IMR-90 (cell line): Measurements from ENCODE around the gene LCA5. TPM values are rescaled to one million over a fixed set of nuclear protein-coding genes. Genes with fewer than 3 reads are reported as not detected.

Experiments
- ATAC-seq: fragments of 200-7000 bp; cut with Tn5 transposase; 2 replicates; pipeline ENCODE4 v1.9.1; 2020; ENCODE audit warnings: low read depth, mild to moderate bottlenecking, moderate library complexity
- BruUV-seq: library from RNA; stranded (reverse); fragments of 400-500 nt; replicated peaks from 2 replicates; lab custom pipeline; 2021; lab: Mats Ljungman, UMichigan
- CTCF ChIA-PET: fragments of 300-600 bp; formaldehyde crosslinking; extraction: SDS; loops from one replicate; lab custom pipeline; 2021; ENCODE audit warnings: antibody characterized with exemption; lab: Yijun Ruan, JAX
- POLR2A ChIA-PET: fragments of 300-600 bp; sonication (Branson Sonifier 250); formaldehyde crosslinking; loops from one replicate; lab custom pipeline; 2022; ENCODE audit warnings: antibody characterized with exemption; ENCODE audit not compliant: unreplicated experiment; lab: Charles Lee
- DNase-seq: peaks from one replicate; pipeline ENCODE4 v3.0.0; 2013
- H2AFZ ChIP-seq: replicated peaks from 2 replicates; pipeline ENCODE3; 2013; ENCODE audit warnings: low read length, mild to moderate bottlenecking; ENCODE audit not compliant: poor library complexity
- H2AK5ac ChIP-seq: 2 replicates; pipeline ENCODE4 v1.6.1; 2013; ENCODE audit warnings: low read depth, low read length, inconsistent platforms
- H2AK9ac ChIP-seq: replicated peaks from 2 replicates; pipeline ENCODE3; 2013; ENCODE audit warnings: mild to moderate bottlenecking, low read depth, low read length, moderate library complexity; ENCODE audit not compliant: poor library complexity
- H2BK120ac ChIP-seq: 2 replicates; pipeline ENCODE4 v1.6.1; 2013; ENCODE audit warnings: low read depth, low read length, inconsistent platforms
- H2BK15ac ChIP-seq: 3 replicates; pipeline ENCODE4 v1.6.1; 2013; ENCODE audit warnings: low read depth, low read length, inconsistent platforms
- H2BK20ac ChIP-seq: 2 replicates; pipeline ENCODE4 v1.6.1; 2013; ENCODE audit warnings: low read depth, mild to moderate bottlenecking, inconsistent platforms, low read length, moderate library complexity
- H2BK5ac ChIP-seq: 2 replicates; pipeline ENCODE4 v1.6.1; 2013; ENCODE audit warnings: mild to moderate bottlenecking, low read depth, low read length, inconsistent platforms; ENCODE audit not compliant: poor library complexity, severe bottlenecking
- H3K14ac ChIP-seq: replicated peaks from 2 replicates; pipeline ENCODE4 v1.6.1; 2013; ENCODE audit warnings: low read depth, low read length, inconsistent platforms
- H3K18ac ChIP-seq: 2 replicates; pipeline ENCODE4 v1.6.1; 2013; ENCODE audit warnings: low read depth, low read length, control low read depth
- H3K23ac ChIP-seq: 2 replicates; pipeline ENCODE4 v1.6.1; 2013; ENCODE audit warnings: low read depth, low read length, inconsistent platforms
- H3K27ac ChIP-seq: 2 replicates; pipeline ENCODE4 v1.5.1; 2013; ENCODE audit warnings: mild to moderate bottlenecking, control low read depth, low read length; ENCODE audit not compliant: insufficient read depth
- H3K27me3 ChIP-seq: 2 replicates; pipeline ENCODE4 v1.6.1; 2013; ENCODE audit warnings: low read length; ENCODE audit not compliant: control insufficient read depth, insufficient read depth
- H3K36me3 ChIP-seq: 2 replicates; pipeline ENCODE4 v1.6.1; 2013; ENCODE audit warnings: low read length, mixed read lengths; ENCODE audit not compliant: control insufficient read depth, insufficient read depth
- H3K4ac ChIP-seq: 2 replicates; pipeline ENCODE4 v1.6.1; 2013; ENCODE audit warnings: low read depth, low read length, inconsistent platforms
- H3K4me1 ChIP-seq: 2 replicates; pipeline ENCODE4 v1.6.1; 2013; ENCODE audit warnings: low read length, mixed read lengths; ENCODE audit not compliant: control insufficient read depth, insufficient read depth
- H3K4me2 ChIP-seq: 2 replicates; pipeline ENCODE4 v1.6.1; 2013; ENCODE audit warnings: low read depth, mild to moderate bottlenecking, control low read depth, low read length, moderate library complexity
- H3K4me3 ChIP-seq: 2 replicates; pipeline ENCODE4 v1.5.1; 2013; ENCODE audit warnings: low read depth, mild to moderate bottlenecking, control low read depth, low read length, moderate library complexity; ENCODE audit not compliant: insufficient read depth
- H3K56ac ChIP-seq: 2 replicates; pipeline ENCODE4 v1.6.1; 2013; ENCODE audit warnings: low read length, inconsistent platforms; ENCODE audit not compliant: insufficient read depth; ENCODE audit errors: extremely low read depth
- H3K79me1 ChIP-seq, 2 experiments: 2 replicates each; pipeline ENCODE4 v1.6.1; 2013; ENCODE audit warnings: low read length in 2 of 2, inconsistent platforms in 1 of 2, low read depth in 1 of 2
- H3K9ac ChIP-seq: 2 replicates; pipeline ENCODE4 v1.6.1; 2013; ENCODE audit warnings: low read depth, low read length, control low read depth
- H3K9me1 ChIP-seq: 2 replicates; pipeline ENCODE4 v1.6.1; 2013; ENCODE audit warnings: low read length, inconsistent platforms; ENCODE audit not compliant: insufficient read depth
- H3K9me3 ChIP-seq: 2 replicates; pipeline ENCODE4 v1.6.1; 2013; ENCODE audit warnings: low read length; ENCODE audit not compliant: control insufficient read depth, insufficient read depth
- H4K20me1 ChIP-seq: 2 replicates; pipeline ENCODE4 v1.6.1; 2013; ENCODE audit warnings: low read length, inconsistent platforms; ENCODE audit not compliant: insufficient read depth
- H4K5ac ChIP-seq: 2 replicates; pipeline ENCODE4 v1.6.1; 2013; ENCODE audit warnings: mild to moderate bottlenecking, low read depth, low read length, control low read depth
- H4K8ac ChIP-seq, 2 experiments: 2 replicates each; pipeline ENCODE4 v1.6.1; 2013; ENCODE audit warnings: low read depth in 2 of 2, low read length in 2 of 2, control low read depth in 1 of 2, inconsistent platforms in 1 of 2
- H4K91ac ChIP-seq: 2 replicates; pipeline ENCODE4 v1.6.1; 2013; ENCODE audit warnings: low read depth, low read length, inconsistent platforms; ENCODE audit not compliant: insufficient read depth
- BHLHE40 ChIP-seq: fragments of 150-350 bp; IDR thresholded peaks from 2 replicates; pipeline ENCODE4 v1.6.1; 2016; ENCODE audit warnings: mild to moderate bottlenecking, low read depth, low read length
- CEBPB ChIP-seq: IDR thresholded peaks from 2 replicates; pipeline ENCODE4 v1.6.1; 2012; ENCODE audit warnings: low read depth, low read length, improper control_type of control experiment
- CHD1 ChIP-seq: IDR thresholded peaks from 2 replicates; pipeline ENCODE4 v1.6.1; 2012; ENCODE audit warnings: low read depth, low read length, improper control_type of control experiment
- ELK1 ChIP-seq: fragments of 150-350 bp; IDR thresholded peaks from 2 replicates; pipeline ENCODE4 v1.6.1; 2016; ENCODE audit warnings: low read depth, mild to moderate bottlenecking, low read length, moderate library complexity, borderline replicate concordance
- FOS ChIP-seq: fragments of 150-350 bp; IDR thresholded peaks from 2 replicates; pipeline ENCODE4 v1.6.1; 2016; ENCODE audit warnings: low read depth, low read length
- MAFK ChIP-seq: IDR thresholded peaks from 2 replicates; pipeline ENCODE4 v1.6.1; 2012; ENCODE audit warnings: low read depth, low read length, improper control_type of control experiment
- MAZ ChIP-seq: IDR thresholded peaks from 2 replicates; pipeline ENCODE4 v1.6.1; 2012; ENCODE audit warnings: low read depth, mild to moderate bottlenecking, low read length, improper control_type of control experiment, moderate library complexity, borderline replicate concordance
- MXI1 ChIP-seq: IDR thresholded peaks from 2 replicates; pipeline ENCODE4 v1.6.1; 2012; ENCODE audit warnings: low read depth, mild to moderate bottlenecking, low read length, moderate library complexity, borderline replicate concordance
- POLR2A ChIP-seq: IDR thresholded peaks from 2 replicates; pipeline ENCODE4 v1.6.1; 2012; ENCODE audit warnings: mild to moderate bottlenecking, low read depth, low read length
- RAD21 ChIP-seq: IDR thresholded peaks from 2 replicates; pipeline ENCODE4 v1.6.1; 2012; ENCODE audit warnings: low read length, improper control_type of control experiment
- RCOR1 ChIP-seq: IDR thresholded peaks from 2 replicates; pipeline ENCODE4 v1.6.1; 2012; ENCODE audit warnings: mild to moderate bottlenecking, low read length, improper control_type of control experiment; ENCODE audit not compliant: insufficient replicate concordance
- SMC3 ChIP-seq: fragments of 150-350 bp; IDR thresholded peaks from 2 replicates; pipeline ENCODE4 v1.6.1; 2016; ENCODE audit warnings: low read depth, mild to moderate bottlenecking, antibody characterized with exemption, low read length, moderate library complexity
- USF2 ChIP-seq: fragments of 150-350 bp; IDR thresholded peaks from 2 replicates; pipeline ENCODE4 v1.6.1; 2017; ENCODE audit warnings: mild to moderate bottlenecking, antibody characterized with exemption, low read length, low read depth
- WGBS, 2 experiments: methylation state at CpG; one replicate each; pipeline versions ENCODE4 v1.1.5 to v1.1.7; 2013; ENCODE audit warnings: missing lambda C conversion rate in 2 of 2; ENCODE audit not compliant: insufficient read length in 1 of 2; ENCODE audit errors: extremely low coverage in 2 of 2; 5-methylcytosine and 5-hydroxymethylcytosine counted together
- dilution Hi-C: fragments of 300-500 bp; cut with HindIII; formaldehyde crosslinking; loops from one replicate; pipeline ENCODE4 v1.14.3; 2018; ENCODE audit warnings: low sequenced_read_pairs; ENCODE audit not compliant: unreplicated experiment
- in situ Hi-C: fragments of 300-500 bp; cut with MboI; formaldehyde crosslinking; loops from 3 replicates; pipeline ENCODE4 v1.14.3; 2019; ENCODE audit warnings: low sequenced_read_pairs, inconsistent platforms, mixed read lengths
- intact Hi-C: fragments of 100-400 bp; cut with micrococcal nuclease; formaldehyde crosslinking; loops from 2 replicates; pipeline ENCODE4 v1.10.0; 2022
- polyA plus RNA-seq, 3 experiments: library from polyadenylated mRNA; depleted of rRNA; stranded (reverse); fragments of >200 nt; gene quantifications; 2 replicates each; pipeline ENCODE4 v1.2.3, GENCODE V29; 2012; ENCODE audit warnings: low replicate concordance in 1 of 3
- total RNA-seq: library from RNA; depleted of rRNA; stranded (reverse); fragments of >200 nt; gene quantifications from 2 replicates; pipeline ENCODE4 v1.2.3, GENCODE V29; 2012
- TF ChIP-seq, protein P1 (sequence below): conservative IDR thresholded peaks from 2 replicates; pipeline ENCODE4 v1.5.1; 2012; ENCODE audit warnings: mild to moderate bottlenecking, low read depth, low read length, improper control_type of control experiment

The LCA5 gene
- total and polyA plus RNA-seq, 2 of the 4 experiments (the other 2 are of a cell fraction) = 1.2 to 2.0 TPM

- Histone ChIP-seq H3K9me1 (no peaks in the 10 kb centered on the region), H3K79me1 (no peaks in the 10 kb centered on the region), H3K4me1 (no peaks in the 10 kb centered on the region), H4K5ac (no peak overlapping the region), H2AK9ac (no peak overlapping the region), H2BK5ac (no peak overlapping the region), H2AK5ac (no peak overlapping the region), H3K14ac (no peak overlapping the region), H3K18ac (no peak overlapping the region), H3K56ac (no peak overlapping the region), H3K4me2 (no peak overlapping the region), H4K8ac (no peak overlapping the region), H3K36me3 (no peaks in the 10 kb centered on the region), H2AFZ (no peak overlapping the region), H3K4ac (no peak overlapping the region), H3K27me3 (no peaks in the 10 kb centered on the region), H3K9ac (no peak overlapping the region), H3K23ac (no peak overlapping the region), H3K4me3 (no peak overlapping the region), H3K9me3 (no peaks in the 10 kb centered on the region), H4K91ac (no peak overlapping the region), H3K27ac (no peak overlapping the region), H2BK20ac (no peak overlapping the region), H2BK15ac (no peak overlapping the region), H2BK120ac (no peak overlapping the region), H4K20me1 (no peaks in the 10 kb centered on the region)
- intact Hi-C loops (no loop called here), in situ Hi-C loops (no loop called here), dilution Hi-C loops (no loop called here)
- no CpG with 5 or more reads among the region's 2 CpGs for WGBS, 2 experiments
- TF ChIP-seq USF2 (no peak), RAD21 (no peak), MAZ (no peak), MAFK (no peak), MXI1 (no peak), ELK1 (no peak), SMC3 (no peak), POLR2A (no peak), FOS (no peak), CHD1 (no peak), RCOR1 (no peak), BHLHE40 (no peak), CEBPB (no peak)
- TF ChIP-seq, protein P1, sequence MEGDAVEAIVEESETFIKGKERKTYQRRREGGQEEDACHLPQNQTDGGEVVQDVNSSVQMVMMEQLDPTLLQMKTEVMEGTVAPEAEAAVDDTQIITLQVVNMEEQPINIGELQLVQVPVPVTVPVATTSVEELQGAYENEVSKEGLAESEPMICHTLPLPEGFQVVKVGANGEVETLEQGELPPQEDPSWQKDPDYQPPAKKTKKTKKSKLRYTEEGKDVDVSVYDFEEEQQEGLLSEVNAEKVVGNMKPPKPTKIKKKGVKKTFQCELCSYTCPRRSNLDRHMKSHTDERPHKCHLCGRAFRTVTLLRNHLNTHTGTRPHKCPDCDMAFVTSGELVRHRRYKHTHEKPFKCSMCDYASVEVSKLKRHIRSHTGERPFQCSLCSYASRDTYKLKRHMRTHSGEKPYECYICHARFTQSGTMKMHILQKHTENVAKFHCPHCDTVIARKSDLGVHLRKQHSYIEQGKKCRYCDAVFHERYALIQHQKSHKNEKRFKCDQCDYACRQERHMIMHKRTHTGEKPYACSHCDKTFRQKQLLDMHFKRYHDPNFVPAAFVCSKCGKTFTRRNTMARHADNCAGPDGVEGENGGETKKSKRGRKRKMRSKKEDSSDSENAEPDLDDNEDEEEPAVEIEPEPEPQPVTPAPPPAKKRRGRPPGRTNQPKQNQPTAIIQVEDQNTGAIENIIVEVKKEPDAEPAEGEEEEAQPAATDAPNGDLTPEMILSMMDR = no peak
- DNase-seq (no peak), ATAC-seq (no peak)
- BruUV-seq = no TSS peak
- POLR2A ChIA-PET = no interaction called here
- CTCF ChIA-PET = interaction anchor here (0.6 to 1.3 kb wide), 3 partner anchors 11 to 34 kb away, joined by 3 to 5 read pairs (median 4); no protein-coding TSS in a partner anchor
Observed at GRCh38 chr6:79564636-79565035, 27.4 kb upstream of the LCA5 start.
